Hematopoietic multipotent progenitor cell (in vitro differentiated cells): ENCODE results near the gene CAMK2D. TPM values are rescaled to one million over a fixed set of nuclear protein-coding genes. Genes with fewer than 3 reads are reported as not detected.

ENCODE experiments used
- DNase-seq, 3 donors: peaks; one replicate each; pipeline ENCODE4 v3.0.0-alpha.2; 2011 to 2015; ENCODE audit warnings: low read depth in 2 of 3, low spot score in 2 of 3
- total RNA-seq: library from RNA; depleted of rRNA; stranded (reverse); fragments of >200 nt; gene quantifications from one replicate; pipeline ENCODE4 v1.2.3, GENCODE V29; 2012

The CAMK2D gene
- total RNA-seq, 1 donor: 1.3 TPM

- no peak for DNase-seq
These were observed 223.9 kb downstream of the CAMK2D start for GRCh38 chr4:113537628-113538027.

DNA sequence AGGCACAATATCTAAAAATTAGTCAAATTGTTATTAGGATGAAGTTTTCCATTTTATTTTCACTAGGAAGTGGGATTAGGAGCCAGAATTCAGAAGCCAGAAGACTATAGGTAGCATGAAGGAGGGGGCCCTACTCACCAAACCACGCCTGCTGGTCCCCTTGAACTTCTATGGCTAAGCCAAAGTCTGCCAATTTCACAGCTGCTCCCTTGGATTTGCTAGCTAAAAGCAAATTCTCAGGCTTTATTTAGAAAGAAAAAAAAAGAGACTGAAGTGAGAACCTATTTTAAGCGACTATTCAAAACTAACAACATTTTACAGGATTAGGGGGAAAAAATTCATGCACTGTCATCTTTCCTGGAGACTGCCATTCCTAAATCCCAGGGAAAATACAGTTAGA lies 224.3 kb downstream of the CAMK2D start:
- no peak for DNase-seq

- DNase-seq: no peak
These were observed 226.8 kb downstream of the CAMK2D start for GRCh38 chr4:113534711-113535110.

- DNase-seq: no peak
These were observed 230.0 kb downstream of the CAMK2D start for GRCh38 chr4:113531572-113531971.

DNA sequence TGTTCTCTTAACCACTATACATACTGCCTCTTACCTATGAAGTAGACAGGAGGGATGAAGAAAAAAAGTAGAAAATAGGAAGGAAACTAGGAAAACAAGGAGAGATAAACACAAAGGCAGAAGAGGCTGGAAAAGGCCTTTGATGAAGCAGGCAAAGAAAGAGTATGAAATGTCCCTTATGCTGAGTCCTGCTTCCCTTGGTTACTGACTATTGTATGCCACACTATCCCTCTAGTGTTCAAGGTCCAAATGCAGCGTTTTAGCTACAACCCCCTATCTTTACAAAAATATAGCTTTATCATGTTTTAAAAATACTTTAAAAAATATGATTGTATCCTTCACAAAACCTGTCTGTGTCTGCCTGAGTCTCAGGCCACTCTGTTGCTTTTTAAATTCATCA lies 233.1 kb downstream of the CAMK2D start:
- no peak for DNase-seq

- no peak for DNase-seq
These were observed 236.0 kb downstream of the CAMK2D start for GRCh38 chr4:113525521-113525920.

GRCh38 chr4:113524505-113525186 lies 236.9 kb downstream of the CAMK2D start:
- DNase-seq: no peak

- no peak for DNase-seq
These were observed 237.4 kb downstream of the CAMK2D start for GRCh38 chr4:113524096-113524495.

- no peak for DNase-seq
These were observed 239.1 kb downstream of the CAMK2D start for GRCh38 chr4:113522433-113522832.

GRCh38 chr4:113513382-113513781 lies 248.2 kb downstream of the CAMK2D start:
- DNase-seq: no peak

DNA sequence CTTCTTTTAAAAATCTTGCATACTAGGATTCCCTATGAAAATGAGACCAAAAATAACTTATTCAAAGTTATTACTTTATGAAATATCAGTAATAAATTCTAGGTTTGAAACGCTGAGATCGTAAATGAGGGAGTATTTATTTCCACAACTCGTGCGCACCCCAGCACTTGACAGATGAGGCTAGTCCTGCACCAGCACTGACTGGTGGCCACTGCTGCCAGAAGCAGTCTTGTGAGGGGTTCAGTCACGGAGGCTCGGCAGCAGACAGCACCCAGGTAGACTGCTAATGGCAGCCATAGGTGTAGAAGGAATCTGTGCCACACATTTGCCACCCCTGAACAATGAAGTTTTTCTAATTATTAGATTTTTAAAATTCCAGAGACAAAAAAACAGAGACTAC lies 248.7 kb downstream of the CAMK2D start:
- DNase-seq: no peak

- DNase-seq: no peak
These were observed 249.6 kb downstream of the CAMK2D start for GRCh38 chr4:113511944-113512343.

DNA sequence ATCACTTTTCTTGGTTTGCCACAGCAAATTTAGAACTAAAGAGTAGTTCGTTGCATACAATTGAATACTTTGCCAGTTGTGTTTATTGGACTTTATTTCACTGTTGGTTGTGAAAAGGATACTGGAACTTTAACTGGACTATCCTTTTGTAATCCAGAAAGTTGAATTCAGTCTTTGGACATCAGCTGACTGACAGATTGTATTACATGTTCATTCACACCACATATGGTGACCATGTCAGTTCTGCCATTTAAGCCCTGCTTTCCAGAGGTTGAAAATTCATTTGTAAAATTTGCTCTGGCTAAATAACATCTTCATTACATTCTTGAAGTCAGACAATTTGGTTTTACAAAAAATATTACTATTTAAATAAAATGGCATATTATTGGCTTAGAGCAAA lies 251.7 kb downstream of the CAMK2D start:
- DNase-seq: no peak

DNA sequence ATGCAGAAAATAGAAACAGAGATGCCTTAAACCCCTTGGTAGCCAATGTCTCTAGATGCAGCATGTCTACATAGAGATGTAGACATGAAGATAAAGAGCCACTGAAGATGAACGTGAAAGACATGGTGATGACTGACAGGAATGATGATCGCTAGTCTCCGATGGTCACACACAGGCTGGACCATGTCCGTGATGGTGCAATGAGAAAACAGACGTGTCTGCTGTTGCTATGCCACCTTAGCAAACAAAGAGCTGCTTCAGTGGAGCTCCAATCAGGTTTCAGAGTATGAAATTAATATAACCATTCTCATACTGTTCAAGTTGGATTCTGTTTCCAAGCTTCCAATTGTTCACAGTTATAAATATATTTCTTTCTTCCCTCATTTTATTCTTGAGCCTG lies 256.5 kb downstream of the CAMK2D start:
- no peak for DNase-seq

DNA sequence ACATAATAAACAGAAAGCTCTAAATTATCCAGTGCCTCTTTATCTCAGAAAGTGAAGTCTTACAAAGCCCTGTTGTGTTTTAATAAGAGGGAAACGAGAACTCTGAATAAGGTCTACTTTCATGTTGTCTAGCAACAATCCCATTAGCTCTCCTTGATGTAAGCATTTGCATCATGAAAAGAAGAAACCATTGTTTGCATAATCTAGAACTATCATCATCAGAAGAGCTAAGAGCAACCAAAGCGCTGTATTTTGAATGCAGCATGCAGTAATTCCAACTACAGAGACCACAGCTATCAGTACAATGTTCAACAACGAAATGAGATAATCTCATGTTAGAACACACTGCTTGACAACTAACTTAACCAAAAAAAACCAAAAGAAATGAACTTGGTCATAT lies 257.1 kb downstream of the CAMK2D start:
- DNase-seq: no peak

GRCh38 chr4:113503691-113504090 lies 257.8 kb downstream of the CAMK2D start:
- no peak for DNase-seq

GRCh38 chr4:113502906-113503305 lies 258.6 kb downstream of the CAMK2D start:
- DNase-seq: no peak

DNA sequence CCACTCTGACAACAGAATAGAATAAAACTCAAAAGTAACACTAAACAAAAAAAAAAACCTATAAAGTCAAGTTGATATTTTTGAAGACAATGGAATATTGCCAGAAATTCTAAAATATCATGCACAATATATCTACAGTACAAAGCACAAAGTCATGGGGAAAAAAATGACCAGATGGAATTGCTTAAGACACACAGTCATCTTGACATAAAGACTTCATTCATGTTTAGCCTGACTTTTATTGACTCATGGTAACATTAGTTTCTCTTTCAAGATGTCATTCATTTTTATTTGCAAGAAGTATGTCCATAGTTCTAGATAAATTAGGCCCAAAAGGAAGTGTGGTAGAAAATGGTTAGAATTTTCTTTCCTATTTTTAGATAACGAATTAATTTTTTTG lies 259.1 kb downstream of the CAMK2D start:
- DNase-seq: no peak

DNA sequence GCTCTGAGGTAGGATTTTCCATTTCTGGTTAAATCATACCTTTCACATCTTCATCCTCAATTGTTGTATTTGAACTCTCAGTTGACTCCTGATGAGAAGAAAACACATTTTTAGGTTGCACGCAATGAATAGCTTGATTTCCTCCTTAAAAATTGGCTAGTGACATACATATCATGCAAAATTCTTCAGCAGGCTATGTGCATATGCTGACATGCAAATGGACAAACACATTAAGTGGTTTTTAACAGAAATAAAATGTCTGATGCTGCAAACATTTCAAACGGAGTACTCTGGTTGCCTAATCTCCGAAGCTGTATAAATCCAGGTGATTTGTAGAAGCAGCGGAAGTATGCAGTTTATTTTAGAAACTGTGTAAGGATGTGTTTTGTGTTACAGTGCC lies 261.1 kb downstream of the CAMK2D start:
- no peak for DNase-seq

GRCh38 chr4:113499696-113500095 lies 261.8 kb downstream of the CAMK2D start:
- no peak for DNase-seq

DNA sequence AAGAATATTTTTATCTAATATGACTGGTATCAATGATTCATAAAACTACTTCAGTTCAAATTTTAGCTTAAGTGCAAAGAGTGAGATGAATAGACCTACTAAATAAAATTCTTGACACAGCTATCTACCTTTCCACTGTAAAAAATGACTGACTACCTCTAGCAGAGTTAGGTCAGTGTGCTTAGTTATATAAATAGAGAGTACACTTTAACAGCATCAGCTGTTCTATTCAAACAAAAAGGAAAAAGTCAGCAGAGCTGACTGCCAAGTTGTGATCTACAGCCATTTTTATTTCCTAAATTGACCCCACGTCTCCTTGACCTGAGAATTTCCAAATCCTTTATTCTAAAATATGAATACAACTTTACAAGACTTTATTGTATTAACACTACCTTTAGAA lies 262.4 kb downstream of the CAMK2D start:
- no peak for DNase-seq

GRCh38 chr4:113497154-113497884 lies 264.2 kb downstream of the CAMK2D start:
- DNase-seq: no peak
